GM12874 (cell line): ENCODE results near the gene PRR4.

Experiments
- CTCF ChIP-seq: IDR thresholded peaks from 2 replicates; pipeline ENCODE4 v1.5.1; 2011; ENCODE audit warnings: low read depth, mild to moderate bottlenecking, control low read depth, low read length, moderate library complexity; ENCODE audit not compliant: insufficient read depth

Gene PRR4

DNA sequence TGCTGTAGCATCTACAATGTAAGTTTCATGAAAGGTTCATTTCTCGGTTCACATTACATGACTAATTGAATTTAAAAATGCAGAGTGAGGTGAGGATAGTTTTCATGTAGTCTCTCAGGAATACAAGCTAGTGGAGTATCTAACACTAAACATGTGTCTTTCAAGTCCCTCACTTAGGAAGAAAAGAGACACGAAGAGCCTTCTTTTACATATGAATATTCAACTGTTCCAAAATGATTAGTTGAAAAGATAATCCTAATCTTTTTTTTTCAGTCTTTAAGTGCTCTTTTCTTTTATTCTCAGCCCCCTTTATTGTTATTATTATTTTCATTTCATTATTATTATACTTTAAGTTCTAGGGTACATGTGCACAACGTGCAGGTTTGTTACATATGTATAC lies 10.8 kb downstream of the PRR4 start:
- TF ChIP-seq CTCF: no peak

- no peak for TF ChIP-seq CTCF
Observed at GRCh38 chr12:10829994-10830393, 19.3 kb downstream of the PRR4 start.

DNA sequence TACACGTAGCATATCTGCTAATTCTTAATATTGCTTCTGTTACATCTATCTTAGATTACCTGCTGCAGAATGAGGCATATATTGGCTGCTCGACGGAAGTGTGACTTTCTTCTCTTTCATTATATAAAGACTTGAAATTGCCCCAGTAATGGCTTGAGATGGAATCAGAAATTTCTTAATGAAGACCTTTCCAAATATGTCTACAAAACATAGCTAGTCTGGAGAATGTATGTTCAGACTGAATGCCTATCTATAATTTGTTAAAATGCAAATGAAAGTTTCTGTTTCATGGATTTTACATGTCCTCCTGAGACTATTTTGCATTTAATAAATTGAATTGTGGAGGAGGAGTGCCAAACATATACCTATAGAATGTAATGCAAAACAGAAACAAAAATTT lies 23.0 kb downstream of the PRR4 start, which contains the start of gene TAS2R10:
TSS of gene TAS2R10 (minus strand) at position 101 of the 400 bp plus-strand sequence. CDS start at position 12, 89 bp downstream.
- no peak for TF ChIP-seq CTCF

GRCh38 chr12:10824957-10825356 lies 24.3 kb downstream of the PRR4 start:
- no peak for TF ChIP-seq CTCF

DNA sequence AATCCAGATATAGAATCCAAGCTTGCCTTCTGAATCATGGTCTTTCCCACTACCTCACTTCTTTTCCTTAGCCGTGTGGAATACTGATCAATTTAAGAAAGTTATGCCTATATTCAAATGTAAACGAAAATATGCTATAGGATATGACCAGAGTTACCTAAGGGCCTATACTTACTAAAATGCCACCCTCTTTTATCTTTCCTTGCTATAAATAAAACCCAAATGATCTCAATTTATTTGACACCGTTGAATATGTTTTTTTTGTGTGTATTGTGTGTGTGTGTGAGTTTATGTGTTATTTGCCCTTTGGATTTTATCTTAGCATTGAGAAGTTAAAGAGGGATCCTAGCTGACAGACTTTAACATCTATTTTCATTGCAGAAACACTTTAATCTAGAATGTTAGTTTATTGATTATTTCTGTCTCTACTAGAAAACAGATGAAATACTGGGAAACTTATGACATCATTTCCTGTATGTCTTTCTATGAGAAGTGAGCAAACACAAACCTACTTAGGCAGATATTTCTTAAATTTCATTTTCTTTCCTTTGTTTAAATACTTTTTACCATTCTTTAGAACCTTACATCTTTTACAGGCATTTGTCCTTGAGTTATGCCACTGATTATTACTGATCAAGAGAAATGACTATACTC lies 37.3 kb downstream of the PRR4 start:
- TF ChIP-seq CTCF: no peak

DNA sequence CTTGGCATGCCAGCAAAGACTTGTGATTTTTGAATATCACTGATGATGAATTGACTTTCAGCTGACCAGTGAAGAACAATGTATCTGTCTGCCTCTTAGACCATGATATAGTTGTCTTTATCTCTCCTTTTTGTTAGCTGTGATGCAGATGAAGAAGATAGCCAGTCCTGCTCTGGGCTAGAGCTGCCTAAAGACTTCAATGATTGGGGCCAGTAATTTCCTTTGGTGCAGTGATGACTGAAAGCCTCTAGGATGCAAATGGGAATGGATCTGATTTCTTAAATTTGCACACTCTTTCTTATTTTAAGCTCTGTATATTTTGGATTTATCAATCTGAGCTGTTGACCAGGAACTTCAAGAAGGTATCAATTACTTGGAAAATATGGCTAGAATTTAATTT lies 39.2 kb downstream of the PRR4 start, which contains the start of gene TAS2R9:
TSS of gene TAS2R9 (minus strand) at position 101 of the 400 bp plus-strand sequence. CDS start at position 8, 93 bp downstream.
- no peak for TF ChIP-seq CTCF

DNA sequence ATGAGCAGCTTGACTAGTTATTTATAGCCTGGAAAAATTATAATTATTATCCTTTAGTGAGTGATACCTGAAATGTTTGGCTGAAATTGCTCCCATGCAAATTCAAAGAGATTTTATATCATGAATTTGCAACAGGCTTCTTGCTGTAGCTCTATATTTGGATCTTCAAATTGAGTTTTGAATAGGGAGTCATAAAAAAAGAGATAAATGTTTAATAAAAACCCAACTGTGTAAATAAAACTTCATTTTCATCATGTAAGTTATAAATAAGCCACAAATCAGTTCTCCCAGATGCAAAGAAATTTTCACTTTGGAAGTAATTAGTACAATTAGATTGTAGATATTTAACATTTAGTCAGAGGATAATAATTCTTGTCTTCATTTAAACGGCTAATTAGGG lies 42.1 kb downstream of the PRR4 start, which contains the start of gene TAS2R8:
TSS of gene TAS2R8 (minus strand) at position 101 of the 400 bp plus-strand sequence. CDS start 306 bp downstream, outside the sequence.
- no peak for TF ChIP-seq CTCF
